Ishikawa (cell line): Measurements from ENCODE around the gene NEK11.

Experiments
- EGR1 ChIP-seq: IDR thresholded peaks from 2 replicates; pipeline ENCODE4 v1.6.1; 2012
- EP300 ChIP-seq: IDR thresholded peaks from 2 replicates; pipeline ENCODE4 v1.6.1; 2012; ENCODE audit warnings: borderline replicate concordance
- MAX ChIP-seq: IDR thresholded peaks from 2 replicates; pipeline ENCODE4 v1.6.1; 2012
- NFIC ChIP-seq: IDR thresholded peaks from 2 replicates; pipeline ENCODE4 v1.6.1; 2012
- REST ChIP-seq: IDR thresholded peaks from 2 replicates; pipeline ENCODE4 v1.6.1; 2012; ENCODE audit warnings: low read depth, mild to moderate bottlenecking
- TAF1 ChIP-seq: IDR thresholded peaks from 2 replicates; pipeline ENCODE4 v1.6.1; 2012; ENCODE audit warnings: low read depth, mild to moderate bottlenecking
- TCF12 ChIP-seq: IDR thresholded peaks from 2 replicates; pipeline ENCODE4 v1.6.1; 2012; ENCODE audit warnings: low read depth
- TEAD4 ChIP-seq: IDR thresholded peaks from 2 replicates; pipeline ENCODE4 v1.6.1; 2012

- no peak for TF ChIP-seq TCF12
- no peak for TF ChIP-seq MAX
- no peak for TF ChIP-seq TEAD4
- no peak for TF ChIP-seq EGR1
- no peak for TF ChIP-seq REST
- TF ChIP-seq NFIC: no peak
- TF ChIP-seq TAF1: no peak
- TF ChIP-seq EP300: no peak
Measured at GRCh38 chr3:131393051-131393450, 366.4 kb downstream of the NEK11 start.
